GM19328 (cell line): Measurements from ENCODE around the gene SLC22A5.

ENCODE experiments used
- ATAC-seq: cut with Tn5 transposase; IDR thresholded peaks from one replicate; pipeline ENCODE4 v1.9.1; 2021; ENCODE audit warnings: mild to moderate bottlenecking, moderate library complexity; ENCODE audit not compliant: unreplicated experiment

The SLC22A5 gene

DNA sequence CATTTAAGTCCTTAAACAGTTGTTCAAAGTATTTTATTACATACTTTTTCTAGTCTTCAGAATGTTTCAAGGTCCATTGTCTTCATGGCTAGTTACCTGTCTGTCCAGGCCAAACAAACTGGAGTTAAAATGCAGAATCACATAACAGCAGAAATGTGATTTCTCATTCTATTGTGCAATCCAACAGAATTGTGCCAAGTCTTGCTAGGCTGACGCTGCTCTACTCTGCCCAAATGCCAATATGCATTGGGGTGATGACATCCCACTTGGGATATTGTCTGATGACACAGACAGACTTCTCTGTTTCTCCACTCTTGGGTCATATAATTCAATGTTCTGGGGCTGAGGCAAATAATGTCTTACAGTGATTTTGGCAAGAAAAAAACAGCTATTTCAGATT is 5.2 kb upstream of the SLC22A5 start:
- no peak for ATAC-seq

DNA sequence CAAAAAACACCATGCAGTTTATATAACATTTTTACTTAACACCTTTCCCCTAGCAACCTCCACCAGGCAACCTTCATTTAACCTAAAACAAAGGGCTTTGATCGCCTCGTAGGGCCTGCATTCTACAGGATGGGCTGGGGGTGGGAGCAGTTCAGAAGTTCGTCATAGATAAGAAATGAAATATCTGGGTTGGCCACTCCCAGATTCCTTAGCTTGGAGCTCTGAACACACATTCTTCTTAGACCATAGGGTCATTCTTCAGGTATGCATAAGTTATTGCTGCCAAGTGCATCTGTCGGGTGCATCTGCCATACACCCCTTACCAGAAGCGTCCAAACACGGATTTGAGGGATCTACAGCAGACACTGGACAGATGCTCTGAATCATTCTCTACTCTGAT is 4.3 kb upstream of the SLC22A5 start:
- no peak for ATAC-seq

DNA sequence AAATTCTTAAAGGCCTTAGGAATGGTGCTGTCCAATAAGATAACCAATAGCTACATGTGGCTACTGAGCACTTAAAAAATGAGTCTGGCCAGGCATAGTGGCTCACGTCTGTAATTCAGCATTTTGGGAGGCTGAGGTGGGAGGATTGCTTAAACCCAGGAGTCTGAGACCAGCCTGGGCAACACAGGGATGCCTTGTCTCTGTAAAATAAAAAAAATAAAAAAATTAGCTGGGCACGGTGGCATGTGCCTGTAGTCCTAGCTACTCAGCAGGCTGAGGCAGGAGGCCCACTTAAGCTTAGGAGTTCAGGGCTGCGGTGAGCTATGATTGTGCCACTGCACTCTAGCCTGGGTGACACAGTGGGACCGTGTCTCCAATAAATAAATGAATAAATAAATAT is 1.3 kb upstream of the SLC22A5 start:
- ATAC-seq: no peak

DNA sequence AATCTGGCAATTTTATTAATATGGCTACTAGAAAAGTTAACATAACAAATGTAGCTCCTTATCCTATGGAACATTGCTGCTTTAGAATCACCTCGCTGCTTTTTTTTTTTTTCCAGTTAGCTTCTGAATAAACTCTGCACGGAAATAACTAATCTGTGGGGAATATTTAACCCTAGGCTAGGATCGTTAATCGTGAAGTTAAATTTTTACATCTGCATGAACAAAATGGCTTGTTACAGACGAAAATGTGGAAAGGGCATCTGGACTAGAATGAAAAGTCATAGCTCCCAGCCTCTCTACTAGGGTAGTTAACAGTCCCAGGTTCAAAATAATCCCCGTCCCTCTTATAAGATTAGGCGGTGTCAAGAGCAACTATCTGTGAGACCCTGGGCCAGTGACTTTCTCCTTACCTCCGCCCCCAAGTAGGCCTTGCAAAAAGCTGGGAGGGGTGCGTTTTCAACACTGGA is 470 bp upstream of the SLC22A5 start:
- ATAC-seq: no peak

DNA sequence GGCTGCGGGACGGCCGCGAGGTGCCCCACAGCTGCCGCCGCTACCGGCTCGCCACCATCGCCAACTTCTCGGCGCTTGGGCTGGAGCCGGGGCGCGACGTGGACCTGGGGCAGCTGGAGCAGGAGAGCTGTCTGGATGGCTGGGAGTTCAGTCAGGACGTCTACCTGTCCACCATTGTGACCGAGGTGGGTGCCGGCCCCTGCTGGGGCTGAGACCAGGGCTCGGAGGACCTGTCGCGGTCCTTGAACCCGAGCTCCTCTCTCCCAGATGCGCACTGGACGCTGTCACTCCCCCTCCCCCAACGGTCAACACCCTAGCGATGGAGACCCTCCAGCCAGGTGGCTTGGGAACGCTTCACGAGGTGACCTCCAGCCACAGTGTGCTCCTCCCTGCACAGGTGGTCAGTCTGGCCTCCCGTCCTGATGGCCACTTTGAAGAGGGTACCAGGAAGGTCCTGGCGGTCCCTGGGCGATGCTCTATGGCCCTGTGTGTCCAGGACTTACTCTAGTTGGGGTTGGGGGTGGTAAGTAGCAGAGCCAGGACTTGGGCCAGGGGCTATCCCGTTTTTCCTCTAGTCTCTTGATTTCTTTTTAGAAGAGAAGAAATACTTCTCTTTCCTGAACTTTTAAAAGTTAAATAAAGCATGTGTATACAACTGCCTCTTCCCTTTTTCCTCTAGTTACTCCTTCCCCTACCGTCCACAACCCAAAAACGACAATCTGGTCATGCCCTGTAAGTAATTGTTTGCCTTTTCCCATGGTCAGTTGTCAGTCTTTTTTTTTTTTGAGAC is 866 bp downstream of the SLC22A5 start:
- no peak for ATAC-seq

DNA sequence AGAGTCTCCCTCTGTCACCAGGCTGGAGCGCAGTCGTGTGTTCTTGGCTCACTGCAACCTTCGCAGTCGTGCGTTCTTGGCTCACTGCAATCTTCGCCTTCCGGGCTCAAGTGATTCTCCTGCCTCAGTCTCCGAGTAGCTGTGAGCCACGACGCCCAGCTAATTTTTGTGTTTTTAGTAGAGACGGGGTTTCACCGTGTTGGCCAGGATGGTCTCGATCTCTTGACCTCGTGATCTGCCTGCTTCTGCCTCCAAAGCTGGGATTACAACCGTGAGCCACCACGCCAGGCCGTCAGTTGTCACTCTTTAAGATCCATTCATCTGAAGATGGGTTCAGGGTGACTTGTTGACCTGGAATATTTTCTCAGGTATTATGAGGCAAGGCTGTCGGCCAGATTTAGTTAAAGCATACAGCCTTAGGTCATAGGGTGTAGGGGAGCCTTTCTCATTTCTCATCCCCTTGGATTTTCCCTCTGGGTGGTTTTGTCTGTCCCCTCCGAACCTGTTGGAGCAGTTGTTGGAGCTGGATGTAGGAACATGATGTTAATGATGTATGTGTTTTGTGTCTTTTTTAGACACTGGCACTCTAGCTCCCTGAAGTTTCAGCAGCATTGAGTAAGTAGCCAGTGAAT is 1.6 kb downstream of the SLC22A5 start:
- no peak for ATAC-seq

DNA sequence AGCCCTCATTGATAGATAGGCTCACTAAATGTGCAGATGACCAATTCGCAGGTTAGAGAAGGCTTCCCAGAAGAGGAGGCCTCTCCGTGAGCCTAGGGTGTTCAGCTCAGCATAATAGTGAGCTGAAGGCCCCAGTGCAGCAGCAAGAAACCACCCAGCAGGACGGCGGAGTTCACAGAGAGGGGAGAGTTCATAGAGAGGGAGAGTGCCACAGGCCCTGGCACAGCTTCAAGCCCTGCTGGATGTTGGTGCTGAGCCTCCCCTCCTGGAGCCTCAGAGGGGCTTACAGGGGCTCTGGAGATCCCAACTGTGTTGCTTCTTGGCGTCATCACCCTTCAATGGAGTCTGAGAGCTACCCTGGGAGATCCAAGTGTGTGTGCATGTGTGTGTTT is 2.1 kb downstream of the SLC22A5 start:
- no peak for ATAC-seq

DNA sequence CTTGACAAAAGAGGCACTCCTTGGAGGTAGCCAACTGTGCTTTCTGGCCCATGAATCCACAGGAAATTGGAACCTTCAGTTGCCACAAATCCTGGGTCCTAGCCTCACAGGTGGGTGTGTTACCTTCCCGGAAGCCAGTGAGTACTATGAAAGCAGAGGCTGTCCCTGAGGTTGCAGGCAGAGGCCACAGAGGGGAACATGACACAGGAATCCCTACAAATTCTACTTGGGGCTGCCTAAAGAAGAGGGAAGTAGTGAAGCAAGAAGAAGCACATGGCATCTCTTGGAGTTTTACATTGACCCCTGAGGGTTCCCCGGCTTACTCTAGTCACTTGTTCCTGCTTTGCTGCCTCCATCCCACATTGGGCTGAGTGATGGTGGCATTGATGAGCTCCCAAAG is 2.6 kb downstream of the SLC22A5 start:
- ATAC-seq: no peak

DNA sequence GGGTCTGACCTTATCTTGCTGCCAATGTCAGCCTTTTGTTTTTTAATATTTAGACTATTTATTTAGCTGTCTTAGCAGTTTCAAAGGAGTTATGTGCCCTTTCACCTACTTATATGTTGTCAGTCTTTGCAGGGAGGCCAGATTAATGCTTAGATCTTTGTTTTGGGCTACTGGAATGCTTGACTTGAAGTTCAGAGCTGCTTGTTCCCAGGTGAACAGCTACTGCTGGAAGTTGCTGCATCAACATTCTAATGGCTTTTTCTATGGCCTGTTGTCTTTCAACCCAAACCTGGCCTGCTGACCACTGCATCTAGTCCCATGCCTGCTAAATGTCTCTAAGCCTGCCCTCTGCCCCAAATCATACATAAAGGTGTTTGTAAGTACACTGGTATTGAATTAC is 3.0 kb downstream of the SLC22A5 start:
- ATAC-seq: no peak

DNA sequence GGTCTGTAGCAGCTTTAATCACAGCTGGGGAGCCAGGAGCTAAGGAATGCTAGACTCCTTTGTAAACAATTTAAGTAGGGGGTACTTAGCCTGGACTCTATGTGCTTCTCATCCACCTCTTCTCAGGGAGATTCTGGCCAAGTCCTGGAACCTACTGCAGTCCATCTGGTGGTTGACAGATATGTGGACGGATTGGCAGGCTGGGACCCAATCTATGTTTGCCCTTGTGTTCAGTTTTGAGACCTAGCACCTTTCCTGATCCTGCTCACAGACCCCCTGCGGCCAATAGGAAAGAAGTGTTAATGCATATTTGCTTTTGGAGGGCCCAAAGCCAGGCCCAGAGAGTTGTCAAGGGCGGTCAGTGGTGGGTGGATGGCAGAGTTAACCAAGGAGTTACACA is 6.4 kb downstream of the SLC22A5 start:
- ATAC-seq: no peak

DNA sequence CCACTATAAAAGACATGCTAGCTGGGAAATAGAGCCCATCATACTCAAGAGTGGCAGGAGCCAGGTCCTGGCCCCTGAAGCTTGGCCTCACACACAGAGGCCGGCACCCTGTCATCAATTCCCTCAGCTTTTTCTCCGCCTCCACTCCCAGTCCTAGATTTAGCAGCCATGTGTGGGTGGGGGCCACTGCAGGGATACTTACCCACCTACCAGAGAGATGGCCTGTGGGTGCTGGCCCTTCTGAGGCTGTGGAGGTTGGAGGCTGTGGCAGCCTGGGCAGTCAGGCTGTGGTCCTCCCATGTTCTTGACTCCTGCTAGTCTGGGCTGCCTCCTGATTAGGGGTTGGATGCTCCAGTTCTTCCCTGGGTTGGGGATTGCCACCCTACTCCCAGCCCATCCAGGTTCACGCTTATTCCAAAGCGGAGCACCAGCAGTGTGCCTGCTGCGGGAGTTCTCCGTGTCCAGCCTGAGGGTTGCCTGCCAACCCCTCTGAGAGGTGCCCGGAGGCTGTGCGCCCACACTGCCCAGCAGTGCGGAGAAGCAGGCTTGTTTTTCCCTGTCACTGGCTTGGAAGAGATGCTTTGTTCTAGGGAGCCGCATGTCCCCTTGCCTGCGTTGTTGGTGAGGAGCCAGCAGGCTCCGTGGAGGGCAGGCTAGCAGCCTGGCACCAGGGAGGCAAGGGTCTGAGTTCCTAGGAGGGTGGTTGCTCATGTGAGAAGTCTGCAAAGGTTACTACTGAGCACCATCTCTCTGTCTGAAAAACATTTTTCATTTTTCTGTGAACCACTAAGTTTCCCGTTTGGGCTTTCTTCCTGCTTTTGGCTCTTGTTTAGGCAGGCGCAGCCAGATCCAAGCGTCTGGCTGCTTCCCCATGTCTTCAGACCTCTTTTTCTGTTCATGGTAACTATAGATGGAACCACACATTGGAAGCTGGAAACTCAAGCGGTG is 7.5 kb downstream of the SLC22A5 start:
- no peak for ATAC-seq

DNA sequence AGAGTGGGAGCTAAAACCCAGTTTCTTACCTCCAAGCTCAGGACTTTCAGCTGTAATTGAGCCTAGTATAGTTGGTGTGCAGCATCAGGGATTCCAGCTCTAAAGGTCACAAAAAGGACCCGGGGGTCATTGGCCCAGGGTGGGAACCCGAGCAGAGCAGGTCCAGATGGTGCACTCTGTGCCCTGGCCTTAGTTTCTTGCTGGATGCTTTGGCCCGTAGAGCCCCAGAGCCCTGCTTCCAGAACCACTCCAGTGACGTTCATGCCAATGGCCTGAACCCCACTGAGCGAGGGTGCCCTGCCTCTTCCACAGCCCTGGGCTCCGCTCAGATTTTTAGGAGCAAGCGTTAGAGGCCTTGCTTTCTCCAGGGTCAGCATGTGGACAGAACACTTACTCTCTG is 8.2 kb downstream of the SLC22A5 start:
- no peak for ATAC-seq

DNA sequence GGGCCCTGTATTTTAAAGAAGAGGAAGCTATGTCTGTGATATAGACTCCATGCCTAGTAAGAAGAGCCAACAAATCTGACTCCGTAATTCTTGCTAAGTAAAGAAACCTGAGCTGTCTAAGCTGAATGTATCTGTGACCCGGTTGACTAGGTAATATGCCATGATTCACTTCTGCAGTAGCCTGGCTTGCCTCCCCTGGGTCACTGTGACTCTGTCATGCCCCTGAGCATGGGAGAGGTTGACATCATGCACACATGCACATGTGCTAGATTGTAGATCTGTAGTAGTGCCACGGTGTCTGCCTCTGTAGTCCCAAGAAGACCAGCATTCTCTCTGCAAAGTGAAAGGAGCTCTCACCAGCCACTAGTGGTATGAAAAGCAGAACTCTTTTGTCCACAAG is 9.1 kb downstream of the SLC22A5 start:
- no peak for ATAC-seq

DNA sequence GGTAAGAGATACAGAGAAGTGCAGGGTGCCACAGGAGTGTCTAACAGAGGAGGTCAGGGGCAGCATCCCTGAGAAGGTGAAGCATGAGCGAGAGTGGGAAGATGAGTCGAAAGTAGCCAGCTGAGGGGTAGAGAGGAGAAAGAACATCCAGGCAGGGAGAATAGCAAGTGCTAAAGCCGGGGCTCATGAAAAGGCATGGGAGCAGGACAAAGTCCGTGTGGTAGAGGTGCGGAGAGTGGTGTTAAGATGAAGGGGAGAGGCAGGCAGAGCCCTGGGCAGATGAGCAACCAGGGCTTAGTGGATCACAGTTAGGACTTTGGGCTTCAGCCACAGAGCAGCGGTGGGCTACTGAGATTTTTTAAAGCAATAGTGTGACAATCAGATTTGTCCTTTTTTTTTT is 10.5 kb downstream of the SLC22A5 start:
- no peak for ATAC-seq

DNA sequence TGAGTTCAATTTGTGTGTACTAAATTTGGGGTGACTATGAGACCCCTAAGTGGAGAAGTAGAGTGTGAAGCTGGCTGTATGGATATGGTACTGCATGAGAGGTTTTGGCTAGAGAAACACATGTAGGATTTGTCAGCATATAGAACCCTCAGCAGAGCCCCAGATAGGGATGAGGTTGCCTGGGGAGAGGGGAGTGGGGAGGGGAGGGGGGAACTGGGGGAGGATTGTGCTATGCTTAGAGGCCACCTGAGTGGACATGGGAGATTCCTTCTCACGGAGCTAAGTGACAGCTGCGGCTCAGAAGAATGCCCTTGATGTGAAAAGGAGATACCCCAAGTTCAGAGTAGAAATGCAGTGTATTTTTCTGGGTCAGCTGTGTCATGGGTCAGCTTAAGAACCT is 11.2 kb downstream of the SLC22A5 start:
- no peak for ATAC-seq

DNA sequence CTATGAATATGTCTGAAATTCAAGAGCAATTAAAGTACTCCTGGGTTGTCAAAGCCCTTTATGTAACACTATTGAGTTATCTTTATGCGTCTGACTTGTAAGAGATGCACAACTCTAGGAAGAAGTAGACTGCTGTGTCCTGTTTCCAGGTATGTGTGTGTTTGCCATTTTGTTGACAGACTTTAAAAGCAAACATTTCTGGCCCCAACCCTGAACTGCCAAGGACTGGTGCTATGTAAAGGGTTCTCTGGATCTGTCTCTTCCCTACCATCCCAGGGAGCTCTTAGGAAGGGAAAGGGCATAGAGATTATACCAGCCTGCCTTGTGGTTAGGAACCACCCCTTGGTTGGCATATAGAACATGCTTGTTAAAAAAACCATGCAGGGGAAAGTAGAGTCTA is 12.1 kb downstream of the SLC22A5 start:
- ATAC-seq: no peak

DNA sequence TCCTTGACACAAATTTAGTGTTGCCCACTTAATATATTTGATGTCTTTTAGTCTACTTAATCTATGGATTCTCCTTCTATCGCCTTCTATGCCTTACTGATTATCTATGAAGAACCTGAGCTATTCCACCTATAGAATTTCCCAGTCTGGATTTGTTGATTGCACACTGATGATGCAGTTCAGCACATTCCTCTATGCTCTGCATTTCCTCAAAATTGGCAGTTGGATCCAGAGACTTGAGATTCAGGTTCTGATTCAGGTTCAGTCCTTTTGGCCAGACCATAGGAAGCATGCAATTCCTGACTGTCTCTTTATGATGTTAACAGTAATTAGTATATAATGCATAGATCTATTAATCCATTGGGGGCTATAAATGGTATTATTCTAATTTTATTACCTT is 13.8 kb downstream of the SLC22A5 start:
- no peak for ATAC-seq

DNA sequence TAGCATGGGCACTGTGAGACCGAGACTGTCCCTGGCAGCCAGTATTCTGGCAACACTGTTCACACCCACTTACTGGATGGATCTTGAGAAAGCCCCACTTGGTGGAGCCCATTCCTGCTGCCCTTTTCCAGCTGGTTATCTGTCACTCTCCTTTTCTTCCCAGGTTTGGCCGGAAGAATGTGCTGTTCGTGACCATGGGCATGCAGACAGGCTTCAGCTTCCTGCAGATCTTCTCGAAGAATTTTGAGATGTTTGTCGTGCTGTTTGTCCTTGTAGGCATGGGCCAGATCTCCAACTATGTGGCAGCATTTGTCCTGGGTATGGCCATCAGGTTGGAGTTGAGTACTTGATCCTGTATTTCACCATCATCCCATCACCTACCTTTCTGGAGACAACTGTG is 14.5 kb downstream of the SLC22A5 start:
- ATAC-seq: no peak

DNA sequence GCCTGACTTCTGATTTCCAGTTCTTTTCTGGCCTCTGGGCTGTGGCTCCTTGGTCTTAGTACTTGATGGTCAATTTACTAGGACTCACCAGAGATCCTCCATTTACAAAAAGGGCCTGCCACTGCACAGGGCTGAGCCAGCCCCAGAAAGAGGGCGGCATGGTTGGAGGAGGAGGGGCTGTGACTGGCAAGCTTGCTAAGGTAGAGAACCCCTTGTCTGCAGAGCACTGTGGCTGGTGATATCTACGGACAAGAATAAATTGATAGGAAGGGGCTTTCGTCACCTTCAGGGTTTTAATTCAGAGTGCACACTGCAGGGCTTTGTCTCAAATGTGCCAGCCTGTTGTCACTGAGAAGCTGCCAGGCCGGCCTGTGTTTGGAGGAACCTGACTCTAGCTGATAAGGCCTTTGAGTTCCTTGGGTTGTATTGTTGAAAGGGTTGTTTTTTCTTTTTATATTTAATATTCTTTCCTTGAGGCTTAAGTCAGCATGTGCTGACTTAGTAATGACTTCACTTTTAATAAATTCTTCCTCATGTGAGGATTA is 15.1 kb downstream of the SLC22A5 start:
- ATAC-seq: no peak

DNA sequence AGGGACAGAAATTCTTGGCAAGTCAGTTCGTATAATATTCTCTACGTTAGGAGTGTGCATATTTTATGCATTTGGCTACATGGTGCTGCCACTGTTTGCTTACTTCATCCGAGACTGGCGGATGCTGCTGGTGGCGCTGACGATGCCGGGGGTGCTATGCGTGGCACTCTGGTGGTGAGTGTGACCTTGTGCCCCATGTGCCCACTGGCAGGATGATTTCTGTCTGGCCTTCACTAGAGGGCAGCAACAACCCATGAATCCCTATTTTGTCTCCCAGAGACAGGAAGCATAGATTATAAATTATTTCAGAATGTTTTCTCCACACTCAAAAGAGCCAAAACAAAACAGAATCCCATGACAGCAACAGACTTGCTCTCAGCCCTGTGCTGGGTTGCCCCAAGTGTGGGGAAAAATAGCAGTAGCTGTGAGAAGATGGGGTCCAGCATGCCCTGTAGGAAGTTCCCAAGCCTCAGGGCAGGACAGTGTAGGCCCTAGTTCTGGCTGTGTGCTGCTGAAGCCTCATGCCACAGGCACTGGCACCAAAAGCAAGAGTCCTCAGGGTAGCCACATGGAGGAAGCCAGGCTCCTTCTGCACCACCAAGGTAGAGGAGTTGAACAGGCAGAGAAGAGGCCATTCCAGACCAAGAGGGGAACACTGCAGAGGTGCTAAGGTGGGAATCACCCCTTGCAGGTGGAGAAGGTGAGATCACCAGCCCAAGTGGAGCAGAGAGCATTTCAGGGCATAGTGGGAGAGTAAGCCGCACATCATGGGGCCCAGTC is 16.0 kb downstream of the SLC22A5 start:
- no peak for ATAC-seq
